HG03520 (cell line): ENCODE results near the gene SRP54.
"Not testable (repeated sequence)": the region's sequence is repeated elsewhere in the genome, so short reads cannot be mapped to it uniquely, and the experiment has no call there.

ENCODE experiments used
- ATAC-seq: cut with Tn5 transposase; IDR thresholded peaks from one replicate; pipeline ENCODE4 v1.9.1; 2021; ENCODE audit warnings: mild to moderate bottlenecking, moderate library complexity; ENCODE audit not compliant: unreplicated experiment

SRP54 gene

DNA sequence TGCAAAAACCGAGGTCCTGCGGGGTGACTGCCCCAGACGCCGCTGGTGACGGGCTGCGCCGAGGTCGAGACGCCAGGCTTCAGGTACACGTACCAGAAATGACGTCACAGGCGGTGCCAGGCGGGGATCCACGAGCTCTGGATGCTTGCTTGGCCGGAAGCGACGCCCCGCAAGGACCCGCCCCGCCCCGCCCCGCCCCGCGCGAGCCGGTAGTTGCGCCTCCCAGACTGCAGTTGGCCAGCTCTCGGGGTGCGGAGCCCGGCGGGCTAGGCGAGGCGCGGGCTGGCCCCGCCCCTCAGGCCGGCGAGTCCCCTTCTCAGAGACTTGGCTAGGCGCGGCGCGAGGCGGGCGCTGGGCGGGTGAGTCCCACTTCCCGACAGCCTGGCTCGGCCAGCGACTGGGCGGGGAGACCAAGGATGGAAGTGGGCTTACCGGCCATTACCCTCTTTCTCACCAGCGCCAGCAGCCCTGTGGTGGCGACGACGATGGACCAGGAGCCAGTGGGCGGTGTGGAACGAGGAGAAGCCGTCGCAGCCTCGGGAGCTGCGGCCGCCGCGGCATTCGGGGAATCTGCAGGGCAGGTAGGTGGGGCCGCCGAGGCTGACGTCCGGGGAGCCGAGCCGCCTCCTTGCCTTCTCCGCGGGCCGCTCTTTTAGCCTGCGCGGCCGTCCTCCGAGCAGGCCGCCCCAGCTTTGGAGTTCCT lies 63.4 kb downstream of the SRP54 start, which contains the start of gene FAM177A1:
FAM177A1 (plus strand) TSS at position 225 of the 703 bp plus-strand sequence; CDS start at position 417, 192 bp downstream.
- ATAC-seq = peak; percentile 89

GRCh38 chr14:35046751-35047536 lies 64.2 kb downstream of the SRP54 start:
- peak; percentile 20 for ATAC-seq

DNA sequence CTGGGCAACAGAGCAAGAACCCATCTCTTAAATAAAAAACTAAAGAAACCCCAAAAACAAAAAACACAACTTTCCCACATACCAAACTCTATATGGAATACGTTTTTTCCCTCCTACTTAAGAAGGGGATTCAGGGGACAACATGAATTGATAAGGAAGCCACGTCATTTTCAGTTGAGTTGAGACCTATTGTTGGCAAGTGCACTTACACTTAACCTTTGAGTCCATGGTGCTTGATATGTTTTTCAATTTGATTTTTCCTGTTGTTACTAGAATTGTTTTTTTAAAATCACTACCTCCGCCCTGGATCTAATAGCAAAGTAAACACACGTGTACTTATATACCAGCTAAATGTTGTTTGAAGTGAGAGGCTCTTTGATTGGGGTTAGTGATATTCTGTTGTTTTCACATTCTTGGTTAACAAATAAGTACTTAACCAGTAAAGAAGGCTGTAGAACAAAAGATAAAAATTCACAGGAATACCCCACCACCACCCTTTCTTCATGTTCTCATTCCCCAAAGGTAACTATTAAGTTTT lies 65.3 kb downstream of the SRP54 start:
- ATAC-seq = no peak

- no peak for ATAC-seq
Observed at GRCh38 chr14:35050652-35051051, 67.9 kb downstream of the SRP54 start.

- no peak for ATAC-seq
Observed at GRCh38 chr14:35051796-35052195, 69.0 kb downstream of the SRP54 start.

DNA sequence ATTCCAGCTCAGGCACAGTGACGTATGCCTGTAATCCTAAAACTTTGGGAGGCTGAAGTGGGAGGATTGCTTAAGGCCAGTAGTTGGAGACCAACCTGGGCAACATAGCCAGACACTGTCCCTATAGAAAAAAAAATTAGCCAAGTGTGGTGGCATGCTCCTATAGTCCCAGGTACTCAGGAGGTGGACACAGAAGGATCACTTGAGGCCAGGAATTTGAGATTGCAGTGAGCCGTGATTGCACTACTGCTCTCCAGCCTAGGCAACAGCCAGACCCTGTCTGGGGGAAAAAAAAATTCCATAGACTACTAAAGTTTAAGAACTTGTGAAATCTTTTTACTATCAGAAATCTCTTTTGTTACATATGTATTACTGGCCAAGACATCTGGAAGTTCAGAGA lies 69.8 kb downstream of the SRP54 start:
- ATAC-seq = no peak

DNA sequence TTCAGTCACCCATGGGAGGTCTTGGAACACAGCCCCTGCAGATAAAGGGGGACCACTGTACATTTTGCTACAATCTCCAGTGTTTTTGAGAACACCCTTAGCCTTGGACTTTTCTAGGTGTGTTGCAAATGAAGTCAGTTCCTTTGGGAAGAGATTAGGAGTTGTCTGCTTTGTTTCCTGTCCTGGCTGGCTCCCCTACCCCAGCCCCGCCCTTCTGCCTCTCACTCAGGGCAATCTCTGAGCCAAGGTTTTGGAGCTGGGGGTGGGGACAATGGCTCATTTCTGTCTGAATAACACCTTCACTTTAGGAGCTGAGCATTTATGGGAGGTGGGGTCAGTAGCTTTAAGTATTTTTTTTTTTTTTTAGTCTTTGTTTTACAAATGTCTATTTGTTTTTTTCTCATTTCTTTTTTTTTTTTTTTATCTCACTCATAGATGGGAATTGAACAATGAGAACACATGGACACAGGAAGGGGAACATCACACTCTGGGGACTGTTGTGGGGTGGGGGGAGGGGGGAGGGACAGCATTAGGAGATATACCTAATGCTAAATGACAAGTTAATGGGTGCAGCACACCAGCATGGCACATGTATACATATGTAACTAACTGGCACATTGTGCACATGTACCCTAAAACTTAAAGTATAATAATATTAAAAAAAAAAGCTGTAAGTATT lies 78.5 kb downstream of the SRP54 start:
- ATAC-seq = not testable (repeated sequence)

DNA sequence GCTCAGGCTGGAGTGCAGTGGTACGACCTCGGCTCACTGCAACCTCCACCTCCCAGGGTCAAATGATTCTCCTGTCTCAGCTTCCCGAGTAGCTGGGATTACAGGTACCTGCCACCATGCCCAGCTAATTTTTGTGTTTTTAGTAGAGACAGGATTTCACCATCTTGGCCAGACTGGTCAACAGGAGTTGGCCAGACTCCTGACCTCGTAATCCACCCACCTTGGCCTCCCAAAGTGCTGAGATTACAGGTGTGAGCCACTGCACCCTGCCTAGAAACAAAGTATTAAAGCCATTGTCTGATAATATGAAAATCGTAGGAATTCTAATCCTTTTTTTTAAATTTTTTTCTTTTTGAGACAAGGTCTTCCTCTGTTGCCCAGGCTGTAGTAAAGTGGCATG lies 82.9 kb downstream of the SRP54 start:
- ATAC-seq = not testable (repeated sequence)

DNA sequence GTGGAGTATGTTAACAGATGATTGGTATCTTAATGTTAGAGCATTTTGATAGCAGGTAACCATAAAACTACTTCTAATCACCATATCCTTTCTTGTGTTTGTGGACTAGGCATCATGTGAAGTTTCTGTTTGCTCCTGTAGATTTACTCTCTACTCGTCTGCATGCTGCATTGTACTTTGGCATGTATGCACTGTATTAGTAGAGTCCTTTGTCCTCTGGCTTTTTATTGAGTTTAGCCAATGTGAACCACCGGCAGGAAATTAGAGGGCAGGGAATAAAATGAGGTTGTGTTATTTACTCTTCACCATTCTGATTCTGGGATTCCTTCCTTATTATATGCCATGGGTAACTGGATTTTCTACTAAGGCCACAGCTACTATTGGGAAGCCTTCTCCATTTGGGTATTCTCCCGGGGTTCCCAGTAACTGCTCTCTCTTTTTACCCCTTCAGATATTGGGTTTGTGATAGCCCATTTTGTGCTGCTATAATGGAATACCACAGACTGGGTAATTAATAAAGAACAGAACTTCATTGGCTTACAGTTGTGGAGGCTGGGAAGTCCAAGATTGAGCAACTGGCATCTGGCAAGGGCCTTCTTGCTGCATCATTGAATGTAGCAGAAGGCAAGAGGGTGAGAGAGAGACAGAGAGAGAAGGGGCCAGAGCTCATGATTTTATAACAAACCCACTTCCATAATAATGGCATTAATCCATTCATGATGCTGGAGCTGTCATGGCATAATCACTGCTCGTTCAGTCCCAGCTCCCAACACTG lies 85.6 kb downstream of the SRP54 start:
- ATAC-seq = no peak

DNA sequence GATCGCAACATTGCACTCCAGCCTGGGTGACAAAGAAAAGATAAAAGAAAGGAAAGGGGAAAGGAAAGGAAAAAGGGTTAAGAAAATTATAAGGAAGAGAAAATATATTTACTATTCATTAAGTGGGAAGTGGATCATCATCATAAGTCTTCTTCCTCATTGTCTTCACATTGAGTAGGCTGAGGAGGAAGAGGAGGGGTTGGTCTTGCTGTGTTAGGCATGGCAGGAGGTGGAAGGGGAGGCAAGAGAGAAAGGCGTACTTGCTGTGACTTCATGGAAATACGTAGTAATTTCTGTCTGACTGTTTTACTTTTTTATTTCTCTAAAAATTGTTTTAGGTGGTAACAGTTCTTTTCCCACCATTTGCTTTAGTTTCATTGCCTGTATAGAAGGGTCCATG lies 89.4 kb downstream of the SRP54 start:
- ATAC-seq = no peak

GRCh38 chr14:35073486-35073885 lies 90.7 kb downstream of the SRP54 start:
- ATAC-seq = no peak

- no peak for ATAC-seq
Observed at GRCh38 chr14:35078082-35078481, 95.3 kb downstream of the SRP54 start.
